ENCODE results near the gene BBIP1. TPM values are rescaled to one million over a fixed set of nuclear protein-coding genes. Genes with fewer than 3 reads are reported as not detected.

Gene BBIP1
- total and polyA plus RNA-seq, 12 donors = 14.5 to 86.9 (median 44.9) TPM

GRCh38 chr10:110960333-110960712 is 41.3 kb upstream of the BBIP1 start:
- H3K4me3 ChIP-seq = no peak overlapping the region
- no peak overlapping the region for H3K27ac ChIP-seq
- no peaks in the 10 kb centered on the region for H3K27me3 ChIP-seq
- TF ChIP-seq POLR2A (IDR thresholded peaks at IDR 0.05) (no peak), CTCF (IDR thresholded peaks at IDR 0.05) (no peak)
- intact Hi-C loops (cut with DNase I) = no loop called here
- WGBS, 4 donors = 96 to 100% (median 99%) methylated on average over 1 of the region's 1 CpG
- H3K9me3 ChIP-seq (replicated peaks in 1 of 3) = no peaks in the 10 kb centered on the region
- no peaks in the 10 kb centered on the region for H3K36me3 ChIP-seq (replicated peaks in 1 of 2)
- H3K4me1 ChIP-seq (replicated peaks in 1 of 2) = peaks cover 10 to 24% of the 10 kb centered on the region in 2 donors
- DNase-seq = no peak

GRCh38 chr10:110959379-110960332 is 40.7 kb upstream of the BBIP1 start:
- 67 to 74% (median 70%) methylated on average over 4 of the region's 4 CpGs for WGBS, 4 donors
- Histone ChIP-seq H3K27me3 (no peaks in the 10 kb centered on the region), H3K4me1 (replicated peaks in 1 of 2) (peaks cover 10 to 24% of the 10 kb centered on the region in 2 donors), H3K9me3 (replicated peaks in 1 of 3) (no peaks in the 10 kb centered on the region), H3K36me3 (replicated peaks in 1 of 2) (no peaks in the 10 kb centered on the region), H3K27ac (no peak overlapping the region), H3K4me3 (no peak overlapping the region)
- TF ChIP-seq POLR2A (IDR thresholded peaks at IDR 0.05) (no peak), CTCF (IDR thresholded peaks at IDR 0.05) (no peak)
- no peak for DNase-seq
- intact Hi-C loops (cut with DNase I) = no loop called here

GRCh38 chr10:110957606-110958005 is 38.6 kb upstream of the BBIP1 start:
- no peaks in the 10 kb centered on the region for H3K27me3 ChIP-seq
- no peak overlapping the region for H3K27ac ChIP-seq
- H3K36me3 ChIP-seq (replicated peaks in 1 of 2) = no peaks in the 10 kb centered on the region
- peaks cover 10 to 18% of the 10 kb centered on the region in 2 donors for H3K4me1 ChIP-seq (replicated peaks in 1 of 2)
- intact Hi-C loops (cut with DNase I) = no loop called here
- no peak for TF ChIP-seq POLR2A (IDR thresholded peaks at IDR 0.05)
- no peak overlapping the region for H3K4me3 ChIP-seq
- 63 to 84% (median 78%) methylated on average over 1 of the region's 1 CpG for WGBS, 4 donors
- DNase-seq = no peak
- no peaks in the 10 kb centered on the region for H3K9me3 ChIP-seq (replicated peaks in 1 of 3)

- DNase-seq = no peak
- Histone ChIP-seq H3K36me3 (replicated peaks in 1 of 2) (no peaks in the 10 kb centered on the region), H3K27ac (no peak overlapping the region), H3K9me3 (replicated peaks in 1 of 3) (no peaks in the 10 kb centered on the region), H3K4me3 (no peak overlapping the region), H3K27me3 (no peaks in the 10 kb centered on the region), H3K4me1 (replicated peaks in 1 of 2) (no peaks in the 10 kb centered on the region)
- TF ChIP-seq CTCF (IDR thresholded peaks at IDR 0.05) (no peak), POLR2A (IDR thresholded peaks at IDR 0.05) (no peak)
- intact Hi-C loops (cut with DNase I) = no loop called here
- 88 to 94% (median 91%) methylated on average over 4 of the region's 4 CpGs for WGBS, 4 donors
Measured at GRCh38 chr10:110951381-110951780, 32.4 kb upstream of the BBIP1 start.

Data from adrenal gland (tissue), 12 donors.